GOT3 (cell line): ENCODE measurements around the gene TEX22.

ENCODE experiments used
- DNase-seq: peaks from one replicate; lab custom pipeline; 2025; ENCODE audit warnings: mixed read lengths; lab: John Stamatoyannopoulos, UW

Gene TEX22

GRCh38 chr14:105439710-105440553 is 41.6 kb downstream of the TEX22 start:
- DNase-seq = no peak

DNA sequence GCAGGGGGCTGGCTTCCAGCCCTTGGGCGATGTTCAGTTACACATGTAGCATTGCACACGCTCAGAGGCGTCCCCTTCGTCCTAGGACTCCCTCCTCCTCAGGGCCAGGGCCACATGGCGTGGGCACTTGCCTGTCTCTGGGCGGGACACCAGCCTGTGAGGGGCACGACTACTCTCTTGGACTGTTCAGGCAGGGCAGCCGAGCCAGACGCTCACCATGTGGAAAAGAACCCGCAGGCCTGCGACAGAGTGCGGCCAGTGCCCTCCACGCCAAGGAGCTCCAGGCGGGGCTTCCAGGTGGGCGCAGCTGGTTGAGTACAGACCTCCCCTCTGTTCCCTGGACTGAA is 42.2 kb downstream of the TEX22 start:
- no peak for DNase-seq

GRCh38 chr14:105440992-105441391 is 42.7 kb downstream of the TEX22 start:
- DNase-seq = no peak

- DNase-seq = no peak
Measured at GRCh38 chr14:105442125-105442524, 43.8 kb downstream of the TEX22 start.

GRCh38 chr14:105442834-105443233 is 44.5 kb downstream of the TEX22 start:
- no peak for DNase-seq

GRCh38 chr14:105444859-105445258 is 46.5 kb downstream of the TEX22 start:
- no peak for DNase-seq

DNA sequence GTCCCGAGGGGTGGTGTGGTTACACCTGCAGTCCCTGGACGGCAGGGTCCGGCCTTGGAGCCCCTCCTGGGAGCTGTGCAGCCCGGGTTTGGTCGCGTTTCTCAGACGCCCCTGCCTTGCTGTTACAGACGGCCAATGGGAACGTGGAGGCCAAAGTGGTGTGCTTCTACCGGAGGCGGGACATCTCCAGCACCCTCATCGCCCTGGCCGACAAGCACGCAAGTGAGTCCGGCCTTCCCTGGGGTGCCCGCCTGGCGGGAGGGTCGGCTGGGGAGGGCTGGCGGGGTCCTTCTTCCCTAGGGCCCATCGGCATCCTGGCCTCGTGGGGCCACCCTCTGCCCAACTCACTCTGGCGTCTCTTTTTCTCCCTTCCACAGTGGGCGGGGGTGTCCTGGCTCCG is 47.0 kb downstream of the TEX22 start:
- no peak for DNase-seq

DNA sequence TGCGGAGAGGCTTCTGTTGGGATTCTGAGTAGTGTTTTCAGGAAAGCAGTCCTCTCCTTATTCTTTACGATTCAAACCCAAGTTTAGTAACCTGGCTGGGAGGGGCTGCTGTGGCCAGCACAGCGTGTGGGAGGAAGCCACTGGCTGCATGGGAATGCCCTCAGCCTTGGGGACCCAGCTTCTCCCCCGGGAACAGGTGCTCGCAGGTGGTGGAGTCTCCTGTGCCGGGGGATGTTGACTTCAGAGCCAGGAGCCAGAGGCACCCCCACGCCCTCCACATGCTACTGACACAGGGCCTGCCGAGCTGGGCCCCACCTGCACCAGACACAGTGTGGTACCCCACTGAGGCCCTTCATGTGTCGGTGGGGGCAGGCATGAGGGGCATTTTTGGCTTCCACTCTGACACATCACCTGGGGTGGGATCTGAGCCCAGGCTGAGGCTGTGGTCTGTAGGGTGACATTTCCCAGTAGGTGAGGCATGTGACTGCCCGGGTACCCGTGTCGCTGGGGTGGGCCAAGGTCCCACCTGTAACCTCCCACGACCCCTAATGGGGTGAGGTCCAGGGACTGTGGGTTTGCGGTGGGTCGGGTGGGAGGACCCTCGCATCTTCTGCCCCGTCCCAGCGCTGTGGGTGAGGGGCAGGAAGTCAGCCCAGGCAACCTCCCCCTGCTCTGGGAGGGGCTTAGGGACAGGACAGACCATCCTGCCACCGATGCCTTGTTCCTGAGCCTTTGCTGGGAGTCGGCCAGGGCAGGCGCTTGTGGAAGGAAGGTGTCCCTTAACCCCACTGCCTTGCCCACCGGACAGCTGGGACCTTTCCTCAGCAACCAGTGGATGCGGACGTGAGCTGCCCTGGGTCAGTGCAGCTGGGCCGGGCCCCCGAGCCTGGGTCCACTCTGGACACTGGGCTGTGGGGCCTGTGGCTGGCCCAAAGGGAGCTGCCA is 47.8 kb downstream of the TEX22 start:
- no peak for DNase-seq

- no peak for DNase-seq
Measured at GRCh38 chr14:105446971-105447370, 48.6 kb downstream of the TEX22 start.

DNA sequence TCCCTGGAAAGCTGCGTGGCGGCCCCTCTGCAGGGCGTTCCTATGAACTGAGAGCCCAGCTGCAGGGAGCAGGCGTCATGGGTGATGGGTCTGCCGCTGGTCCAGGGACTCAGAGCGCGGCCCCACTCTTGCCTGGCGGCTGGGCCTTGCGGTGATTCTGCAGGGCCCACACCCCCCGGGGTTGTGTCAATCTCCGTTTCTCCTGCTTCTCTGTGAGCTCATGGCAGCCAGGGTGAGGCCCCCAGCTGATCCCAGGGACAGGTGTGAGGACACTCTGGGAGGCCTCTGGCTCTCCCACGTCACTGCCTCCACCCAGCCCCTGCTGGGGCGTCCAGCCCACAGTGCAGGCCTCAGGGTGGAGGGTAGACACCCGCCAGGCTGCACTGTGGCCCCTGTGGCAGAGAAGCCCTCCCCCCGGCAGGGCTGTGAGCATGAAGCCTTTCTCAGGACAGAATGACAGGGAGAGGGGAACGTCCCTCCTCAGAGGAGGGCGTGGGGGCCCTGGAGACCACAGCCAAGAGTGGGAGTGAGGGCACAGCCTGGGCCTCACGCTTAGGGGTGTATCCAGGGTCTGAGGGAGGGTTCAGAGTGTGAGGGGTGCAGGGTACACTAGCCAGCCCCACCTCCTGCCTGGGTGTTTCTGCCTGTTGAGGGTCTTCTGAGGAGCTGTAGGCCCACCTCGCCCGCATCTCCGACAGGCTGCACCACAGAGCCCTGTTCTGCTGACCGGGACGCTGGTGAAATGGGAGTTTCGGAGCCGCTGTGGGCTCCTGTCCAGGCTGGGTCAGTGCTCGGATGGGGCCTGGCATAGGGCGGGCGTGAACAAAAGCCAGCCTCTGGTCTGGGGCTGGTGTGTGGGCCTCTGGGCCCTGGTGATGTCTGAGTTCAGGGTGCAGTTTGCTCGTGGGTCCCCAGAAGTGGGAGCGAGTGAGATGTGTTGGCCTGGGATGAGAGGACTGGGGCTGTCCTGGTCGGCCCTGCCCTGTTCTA is 49.6 kb downstream of the TEX22 start:
- DNase-seq = no peak

DNA sequence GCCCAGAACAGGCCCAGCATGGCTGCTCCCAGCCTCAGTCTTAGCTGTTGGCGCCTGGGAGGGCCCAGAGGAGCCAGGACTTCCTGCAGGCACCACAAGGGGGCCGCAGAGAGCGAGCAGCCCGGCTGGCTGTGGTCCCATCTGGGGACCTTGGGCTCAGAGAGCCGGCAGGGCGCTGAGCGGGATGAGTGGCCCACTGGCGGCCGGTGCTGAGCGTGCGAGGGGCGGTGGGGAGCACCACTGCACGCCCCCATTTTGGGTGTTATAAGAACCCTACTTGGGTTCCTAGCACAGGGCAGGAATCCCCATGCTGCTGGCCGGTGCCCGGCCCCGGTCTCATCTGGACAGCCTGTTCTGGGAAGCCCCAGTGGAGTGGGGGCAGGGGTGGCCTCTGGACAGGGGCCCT is 50.4 kb downstream of the TEX22 start:
- no peak for DNase-seq

- no peak for DNase-seq
Measured at GRCh38 chr14:105449276-105450122, 51.2 kb downstream of the TEX22 start.

DNA sequence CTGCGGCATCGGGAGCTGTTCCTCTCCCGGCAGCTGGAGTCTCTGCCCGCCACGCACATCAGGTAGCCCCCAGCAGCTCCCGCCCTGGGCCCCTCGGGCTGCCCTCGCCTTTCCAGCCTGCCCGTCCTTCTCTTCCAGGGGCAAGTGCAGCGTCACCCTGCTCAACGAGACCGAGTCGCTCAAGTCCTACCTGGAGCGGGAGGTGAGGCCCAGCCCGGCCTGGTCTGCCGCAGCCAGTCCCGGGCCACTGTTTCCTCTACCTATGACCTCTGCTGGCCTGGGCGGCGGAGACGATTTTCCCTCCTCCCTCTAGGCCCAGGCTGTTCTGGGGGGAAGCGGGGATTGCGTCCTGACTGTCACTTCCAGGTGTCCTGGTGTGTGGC is 51.8 kb downstream of the TEX22 start:
- no peak for DNase-seq

- DNase-seq = no peak
Measured at GRCh38 chr14:105450864-105451720, 52.8 kb downstream of the TEX22 start.

DNA sequence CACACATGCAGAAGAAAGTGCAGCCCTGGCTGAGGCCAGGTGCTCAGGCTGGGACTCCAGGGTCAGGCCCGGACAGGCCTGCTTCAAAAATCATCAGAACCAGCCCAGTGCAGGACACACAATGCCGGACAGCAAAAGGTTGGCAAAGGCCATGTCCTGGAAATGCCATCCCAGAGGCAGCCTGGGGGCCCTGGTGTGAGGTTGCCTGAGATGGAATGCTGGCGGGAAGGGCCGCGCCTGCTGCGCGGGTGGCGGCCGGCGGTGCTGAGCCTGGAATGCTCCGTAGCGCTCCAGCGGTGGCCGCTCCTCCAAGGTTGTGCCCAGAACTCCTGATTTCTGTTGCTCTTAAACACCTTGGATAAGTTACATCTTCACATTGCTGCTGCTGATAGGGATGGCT is 54.6 kb downstream of the TEX22 start:
- no peak for DNase-seq

- no peak for DNase-seq
Measured at GRCh38 chr14:105453847-105454246, 55.5 kb downstream of the TEX22 start.

GRCh38 chr14:105455086-105455640 is 56.8 kb downstream of the TEX22 start:
- no peak for DNase-seq

DNA sequence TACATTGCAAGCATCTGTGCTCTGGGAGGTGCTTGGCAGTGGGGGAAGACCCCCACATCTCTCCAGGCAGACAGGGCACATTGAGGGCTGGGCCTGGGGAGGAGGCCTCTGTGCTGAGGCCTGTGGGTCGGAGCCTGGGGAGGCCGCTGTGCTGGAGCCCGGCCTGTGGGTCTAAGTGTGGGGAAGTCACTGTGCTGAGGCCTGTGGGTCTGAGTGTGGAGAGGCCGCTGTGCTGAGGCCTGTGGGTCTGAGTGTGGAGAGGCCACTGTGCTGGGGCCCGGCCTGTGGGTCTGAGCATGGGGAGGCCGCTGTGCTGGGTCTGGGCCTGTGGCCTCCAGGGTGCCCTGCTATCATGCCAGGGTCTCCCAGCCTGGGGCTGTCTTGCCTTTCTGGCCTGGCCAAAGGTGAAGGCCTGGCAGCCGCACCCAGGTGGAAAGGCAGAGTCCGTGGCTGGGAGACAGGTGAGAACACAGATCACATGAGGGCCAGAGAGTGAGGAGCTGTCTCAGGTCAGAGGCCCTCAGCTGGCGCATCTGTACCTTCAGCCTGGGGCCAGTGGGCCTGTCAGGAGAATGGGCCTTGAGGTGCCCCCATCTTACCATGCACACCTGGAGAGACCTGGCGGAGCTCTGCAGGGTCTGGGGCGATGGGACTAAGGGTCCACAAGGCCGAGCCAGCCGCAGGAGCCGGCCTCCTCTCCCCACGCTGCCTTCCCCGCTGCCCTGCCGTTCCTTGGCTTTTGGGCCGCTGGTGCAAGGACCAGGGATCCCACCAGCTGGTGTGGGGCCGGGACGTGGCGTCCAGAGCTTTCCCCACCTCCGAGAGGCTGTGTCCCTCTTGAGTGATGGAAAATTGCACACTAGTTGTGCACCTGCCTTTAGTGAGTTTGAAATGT is 57.7 kb downstream of the TEX22 start:
- no peak for DNase-seq
